LNCAP (cell line): ENCODE results near the gene MAST4.

Experiments
- CTCF ChIP-seq: fragments of 450-650 bp; IDR thresholded peaks from 2 replicates; pipeline ENCODE4 v1.5.1; 2017; ENCODE audit warnings: mild to moderate bottlenecking

MAST4 gene

DNA sequence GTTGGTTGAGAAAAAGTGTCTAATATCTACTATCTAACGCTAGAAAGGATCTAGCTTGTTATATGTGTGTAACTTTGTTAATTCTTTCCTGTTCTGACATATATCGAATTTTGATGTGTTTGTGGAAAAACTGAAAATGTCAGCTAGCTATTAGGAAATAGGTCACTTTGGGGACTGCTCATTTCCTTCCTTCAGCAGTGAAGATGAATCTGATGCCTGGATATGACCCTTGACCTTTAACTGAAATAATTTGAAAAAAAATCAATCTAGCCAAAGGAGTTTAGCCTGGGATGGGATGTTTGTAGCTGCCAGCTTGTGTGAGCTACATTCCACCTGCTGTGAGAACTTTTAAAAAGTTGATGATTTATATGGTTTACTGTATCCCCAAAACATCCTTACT, 533.6 kb downstream of the MAST4 start:
- no peak for TF ChIP-seq CTCF

GRCh38 chr5:67133217-67133616, 537.0 kb downstream of the MAST4 start:
- no peak for TF ChIP-seq CTCF

GRCh38 chr5:67133776-67134175, 537.6 kb downstream of the MAST4 start:
- no peak for TF ChIP-seq CTCF

DNA sequence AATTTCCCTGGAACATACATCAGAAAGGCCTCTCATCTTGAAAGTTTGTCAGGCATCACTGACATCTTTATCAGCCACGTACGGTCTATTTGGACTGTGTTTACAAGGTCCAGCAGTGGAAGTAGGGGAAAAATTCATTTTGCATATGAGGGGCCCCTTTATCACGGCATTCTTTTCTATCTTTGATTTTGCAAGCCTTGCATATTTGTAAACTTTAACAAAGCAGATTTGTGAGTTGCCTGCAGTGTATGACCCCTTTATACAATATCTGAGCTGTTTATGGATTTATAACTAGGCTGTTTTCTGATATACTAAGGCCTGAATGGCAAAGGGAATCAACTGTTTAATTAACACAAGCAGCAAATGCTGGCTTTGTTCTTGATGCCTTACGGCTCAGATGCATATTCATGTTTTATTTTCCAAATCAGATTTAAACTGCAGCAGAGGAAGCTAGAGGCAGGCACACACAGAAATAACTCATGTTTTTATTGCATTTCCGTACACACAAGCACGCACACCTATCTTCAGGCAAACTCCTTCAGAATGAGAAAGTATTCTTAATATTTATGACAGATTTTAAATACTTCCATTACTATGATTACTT, 539.3 kb downstream of the MAST4 start:
- no peak for TF ChIP-seq CTCF

DNA sequence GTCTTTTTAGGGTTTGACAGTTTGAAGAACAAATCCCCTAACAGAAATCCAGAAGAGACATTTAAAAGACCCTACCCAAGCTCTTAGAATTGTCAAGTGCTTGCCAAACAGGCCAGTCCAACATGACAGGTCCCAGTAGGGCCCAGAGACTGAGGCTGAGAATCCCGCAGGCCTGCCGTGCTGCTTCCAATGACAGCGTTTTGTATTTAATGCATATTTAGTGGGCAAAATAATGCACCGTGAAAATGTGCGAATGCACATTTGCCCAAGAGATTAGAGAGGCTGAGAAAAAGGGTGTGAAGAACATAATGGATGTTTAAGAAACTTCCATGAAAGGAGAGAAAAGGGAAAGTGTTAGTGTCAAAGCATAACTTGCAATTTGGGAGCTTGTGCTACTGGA, 542.8 kb downstream of the MAST4 start:
- no peak for TF ChIP-seq CTCF

DNA sequence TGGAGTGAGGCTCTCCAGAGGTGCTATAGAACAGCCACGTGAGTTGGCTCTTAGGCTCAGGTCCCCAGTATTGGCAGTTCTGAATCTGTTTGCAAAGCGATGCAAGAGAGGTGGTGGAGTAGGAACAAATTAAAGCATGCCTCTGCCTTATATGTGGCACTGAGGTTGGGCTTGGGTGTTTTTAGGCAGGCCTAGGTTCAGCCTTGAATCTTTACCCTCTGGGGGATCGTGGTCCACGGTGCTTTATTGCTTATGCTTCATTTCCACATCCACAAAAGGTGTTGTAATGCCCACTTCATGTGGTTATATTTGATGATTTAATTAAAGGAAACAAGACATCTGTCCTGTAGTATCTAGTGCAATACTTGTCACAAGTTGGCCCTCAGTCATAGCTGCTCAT, 544.2 kb downstream of the MAST4 start:
- TF ChIP-seq CTCF, result no peak

DNA sequence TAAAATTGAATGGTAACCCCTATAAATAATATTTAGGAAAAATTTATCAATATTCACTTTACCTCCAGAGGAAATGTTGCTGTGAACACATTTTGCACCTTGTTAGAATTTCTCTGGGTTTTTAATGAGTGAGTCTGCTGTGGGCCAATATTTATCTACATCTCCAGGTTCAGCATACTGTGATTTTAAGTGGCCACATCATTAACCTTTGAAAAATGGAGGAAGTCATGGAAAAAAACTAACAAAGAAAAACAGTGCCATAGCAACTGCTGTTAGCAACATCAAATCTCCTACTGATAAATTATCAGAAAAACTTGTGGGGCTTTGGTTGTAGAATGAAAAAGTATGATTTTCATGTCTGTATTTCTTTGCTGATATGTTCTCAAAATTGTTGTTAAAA, 545.5 kb downstream of the MAST4 start:
- no peak for TF ChIP-seq CTCF

GRCh38 chr5:67142816-67143215, 546.6 kb downstream of the MAST4 start:
- TF ChIP-seq CTCF, result no peak
